MM.1S (cell line): ENCODE results near the gene DCST1.

Experiments
- CTCF ChIP-seq: fragments of 300-600 bp; sonication (generic); IDR thresholded peaks from 2 replicates; pipeline ENCODE4 v1.5.1; 2016; ENCODE audit warnings: antibody characterized with exemption, low read length, mixed read lengths
- EZH2 ChIP-seq: fragments of 300-600 bp; sonication (generic); optimal IDR thresholded peaks from 2 replicates; pipeline ENCODE3; 2017; ENCODE audit warnings: low read depth, mild to moderate bottlenecking, antibody characterized with exemption, low read length, mixed read lengths
- EZH2phosphoT487 ChIP-seq: fragments of 300-600 bp; sonication (generic); IDR thresholded peaks from 2 replicates; pipeline ENCODE4 v1.6.1; 2018; ENCODE audit warnings: antibody characterized with exemption, low read length

DNA sequence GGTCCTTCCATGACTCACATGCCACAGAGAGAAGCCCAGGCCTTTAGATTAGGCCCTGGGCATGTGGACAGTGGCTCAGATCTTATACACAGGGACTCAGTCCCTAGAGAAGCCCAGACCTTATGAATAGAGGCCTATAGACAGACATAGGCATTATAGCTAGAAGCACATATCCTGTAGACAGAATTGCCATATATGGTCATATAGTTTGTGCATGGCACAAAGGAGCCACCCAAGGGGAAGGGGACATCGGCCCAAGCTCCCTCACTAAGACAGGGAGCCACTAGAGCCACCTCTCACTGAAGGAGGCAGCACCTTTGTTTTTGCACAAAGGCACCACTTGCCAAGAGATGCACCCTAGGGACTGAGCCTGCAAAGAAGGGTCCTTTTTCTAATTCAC lies 42.7 kb downstream of the DCST1 start:
- TF ChIP-seq CTCF: no peak
- no peak for TF ChIP-seq EZH2
- TF ChIP-seq EZH2phosphoT487: no peak
